GM12801 (cell line): ENCODE results near the gene DCXR.

Experiments
- CTCF ChIP-seq: IDR thresholded peaks from one replicate; pipeline ENCODE4 v1.5.1; 2011; ENCODE audit warnings: control low read depth; ENCODE audit not compliant: insufficient read length; ENCODE audit errors: extremely low read depth

DCXR gene

GRCh38 chr17:82065193-82065637, 27.7 kb upstream of the DCXR start:
- no peak for TF ChIP-seq CTCF

GRCh38 chr17:82064433-82065192, 27.1 kb upstream of the DCXR start:
- TF ChIP-seq CTCF: no peak

GRCh38 chr17:82063424-82064415, 26.2 kb upstream of the DCXR start:
- TF ChIP-seq CTCF: no peak

- TF ChIP-seq CTCF: no peak
Measured at GRCh38 chr17:82062984-82063368, 25.5 kb upstream of the DCXR start.

- TF ChIP-seq CTCF: no peak
Measured at GRCh38 chr17:82062076-82062983, 24.8 kb upstream of the DCXR start.

- no peak for TF ChIP-seq CTCF
Measured at GRCh38 chr17:82061047-82061925, 23.8 kb upstream of the DCXR start.
